ENCODE measurements around the gene MPL.

- TF ChIP-seq HDAC2 (IDR thresholded peaks at IDR 0.05; ENCODE audit: borderline replicate concordance in 1 of 2, low read depth in 2 of 2, low read length in 2 of 2) (no peak), EP300 (IDR thresholded peaks at IDR 0.05; ENCODE audit: borderline replicate concordance in 1 of 2, low read depth in 2 of 2, low read length in 2 of 2) (no peak), POLR2A (IDR thresholded peaks at IDR 0.05; ENCODE audit: control extremely low read depth in 1 of 2, low read depth in 2 of 2, low read length in 2 of 2) (peak in 1 of 2 experiments; percentile 23; a peak in 1 of 3 replicates), RAD21 (IDR thresholded peaks at IDR 0.05 in 1 of 2, conservative IDR thresholded peaks at IDR 0.05 in 1 of 2; ENCODE audit: low read depth in 2 of 2, low read length in 2 of 2) (no peak), RXRA (IDR thresholded peaks at IDR 0.05; ENCODE audit: insufficient read depth, low read depth, low read length) (no peak), MAFK (IDR thresholded peaks at IDR 0.05; ENCODE audit: low read depth, low read length) (no peak)
- TF ChIP-seq, protein P1, sequence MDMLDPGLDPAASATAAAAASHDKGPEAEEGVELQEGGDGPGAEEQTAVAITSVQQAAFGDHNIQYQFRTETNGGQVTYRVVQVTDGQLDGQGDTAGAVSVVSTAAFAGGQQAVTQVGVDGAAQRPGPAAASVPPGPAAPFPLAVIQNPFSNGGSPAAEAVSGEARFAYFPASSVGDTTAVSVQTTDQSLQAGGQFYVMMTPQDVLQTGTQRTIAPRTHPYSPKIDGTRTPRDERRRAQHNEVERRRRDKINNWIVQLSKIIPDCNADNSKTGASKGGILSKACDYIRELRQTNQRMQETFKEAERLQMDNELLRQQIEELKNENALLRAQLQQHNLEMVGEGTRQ (IDR thresholded peaks at IDR 0.05; ENCODE audit: low read length): no peak
- TF ChIP-seq, protein P2, sequence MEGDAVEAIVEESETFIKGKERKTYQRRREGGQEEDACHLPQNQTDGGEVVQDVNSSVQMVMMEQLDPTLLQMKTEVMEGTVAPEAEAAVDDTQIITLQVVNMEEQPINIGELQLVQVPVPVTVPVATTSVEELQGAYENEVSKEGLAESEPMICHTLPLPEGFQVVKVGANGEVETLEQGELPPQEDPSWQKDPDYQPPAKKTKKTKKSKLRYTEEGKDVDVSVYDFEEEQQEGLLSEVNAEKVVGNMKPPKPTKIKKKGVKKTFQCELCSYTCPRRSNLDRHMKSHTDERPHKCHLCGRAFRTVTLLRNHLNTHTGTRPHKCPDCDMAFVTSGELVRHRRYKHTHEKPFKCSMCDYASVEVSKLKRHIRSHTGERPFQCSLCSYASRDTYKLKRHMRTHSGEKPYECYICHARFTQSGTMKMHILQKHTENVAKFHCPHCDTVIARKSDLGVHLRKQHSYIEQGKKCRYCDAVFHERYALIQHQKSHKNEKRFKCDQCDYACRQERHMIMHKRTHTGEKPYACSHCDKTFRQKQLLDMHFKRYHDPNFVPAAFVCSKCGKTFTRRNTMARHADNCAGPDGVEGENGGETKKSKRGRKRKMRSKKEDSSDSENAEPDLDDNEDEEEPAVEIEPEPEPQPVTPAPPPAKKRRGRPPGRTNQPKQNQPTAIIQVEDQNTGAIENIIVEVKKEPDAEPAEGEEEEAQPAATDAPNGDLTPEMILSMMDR (IDR thresholded peaks at IDR 0.05; ENCODE audit: control extremely low read depth in 1 of 3, insufficient read depth in 1 of 3, low read depth in 1 of 3, low read length in 3 of 3): no peak
Measured at GRCh38 chr1:43363935-43364525, 26.4 kb downstream of the MPL start.
